Colon (tissue), 2 donors: ENCODE data around the gene SLC37A1.

Experiments used
- FAIRE-seq: peaks from 2 replicates; lab custom pipeline; 2012; peaks lifted over from hg19 to GRCh38; lab: Jason Lieb, UNC
- donor health status: control.
- donor health status: control.

The SLC37A1 gene

GRCh38 chr21:42527489-42528158, 14.0 kb downstream of the SLC37A1 start:
- no peak for FAIRE-seq

DNA sequence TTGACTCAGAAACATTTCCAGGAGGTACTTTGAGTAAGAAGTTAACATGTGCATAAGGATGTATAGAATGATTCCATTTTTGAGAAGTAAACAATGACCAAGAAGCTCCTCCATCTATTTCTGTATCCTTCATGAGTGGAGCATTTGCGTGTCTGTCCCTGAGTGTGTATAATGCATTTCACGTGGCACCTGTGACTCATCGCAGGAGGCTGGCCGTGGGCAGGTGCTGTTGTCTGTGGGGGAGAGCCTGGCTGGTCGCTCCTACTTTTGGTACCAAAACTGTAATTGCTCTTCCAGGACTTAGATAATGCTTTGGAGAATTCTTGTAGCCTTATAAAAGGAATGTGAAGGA, 16.5 kb downstream of the SLC37A1 start:
- no peak for FAIRE-seq

DNA sequence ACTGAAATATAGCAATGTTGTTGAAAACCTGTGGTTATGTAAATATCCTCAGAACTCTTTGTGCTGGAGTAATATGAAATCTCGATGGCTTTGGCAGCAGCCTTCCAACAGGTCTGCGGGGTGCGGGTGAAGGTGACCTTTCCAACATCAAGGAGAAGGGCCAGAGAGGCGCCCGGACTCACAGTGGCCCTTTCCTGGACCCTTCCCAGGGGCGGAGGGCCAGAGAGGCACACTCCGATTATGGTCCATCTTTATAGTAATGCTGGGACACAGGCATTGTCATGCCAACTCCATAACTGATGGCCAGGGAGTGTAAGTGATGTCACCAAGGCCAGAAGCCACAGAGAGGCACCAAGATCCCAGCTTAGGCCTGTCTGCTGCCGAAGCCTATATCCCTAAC, 18.1 kb downstream of the SLC37A1 start:
- FAIRE-seq = no peak

DNA sequence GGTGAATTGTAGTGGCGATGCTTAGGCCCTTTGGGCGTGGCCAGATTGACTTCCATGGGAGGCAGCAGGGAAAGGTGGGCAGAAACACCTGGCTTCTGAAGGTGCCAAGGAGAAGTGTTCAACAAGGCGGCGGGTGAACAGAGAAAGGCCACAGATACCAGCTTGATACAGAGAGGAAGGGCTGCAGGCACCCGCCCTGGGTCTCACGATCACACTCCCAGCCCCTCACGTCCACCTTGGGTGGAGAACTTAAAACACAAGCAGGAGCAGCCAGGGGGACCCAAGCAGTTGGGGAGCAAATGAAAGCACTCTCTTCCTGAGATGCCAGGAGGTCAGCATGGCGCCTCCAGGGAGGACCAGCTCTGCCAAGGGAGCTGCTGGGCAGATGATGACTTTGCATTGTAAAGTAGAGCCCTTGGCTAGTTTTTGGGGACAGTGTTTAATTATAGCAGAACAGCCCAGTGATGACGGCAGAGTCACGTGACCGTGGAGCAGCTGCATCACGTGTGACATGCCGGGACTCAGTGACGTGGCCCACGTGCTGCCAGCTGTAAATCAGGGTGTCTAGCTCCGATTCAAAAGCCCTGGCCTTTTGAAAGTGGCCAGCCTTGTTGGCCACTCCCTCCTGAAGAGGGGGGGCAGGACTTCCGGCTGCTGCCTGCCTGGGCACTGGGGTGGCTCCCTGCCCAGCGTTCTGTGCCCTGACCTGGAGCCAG, 19.0 kb downstream of the SLC37A1 start:
- FAIRE-seq = no peak

- no peak for FAIRE-seq
Observed at GRCh38 chr21:42533306-42533962, 19.8 kb downstream of the SLC37A1 start.

- no peak for FAIRE-seq
Observed at GRCh38 chr21:42533963-42534355, 20.3 kb downstream of the SLC37A1 start.

DNA sequence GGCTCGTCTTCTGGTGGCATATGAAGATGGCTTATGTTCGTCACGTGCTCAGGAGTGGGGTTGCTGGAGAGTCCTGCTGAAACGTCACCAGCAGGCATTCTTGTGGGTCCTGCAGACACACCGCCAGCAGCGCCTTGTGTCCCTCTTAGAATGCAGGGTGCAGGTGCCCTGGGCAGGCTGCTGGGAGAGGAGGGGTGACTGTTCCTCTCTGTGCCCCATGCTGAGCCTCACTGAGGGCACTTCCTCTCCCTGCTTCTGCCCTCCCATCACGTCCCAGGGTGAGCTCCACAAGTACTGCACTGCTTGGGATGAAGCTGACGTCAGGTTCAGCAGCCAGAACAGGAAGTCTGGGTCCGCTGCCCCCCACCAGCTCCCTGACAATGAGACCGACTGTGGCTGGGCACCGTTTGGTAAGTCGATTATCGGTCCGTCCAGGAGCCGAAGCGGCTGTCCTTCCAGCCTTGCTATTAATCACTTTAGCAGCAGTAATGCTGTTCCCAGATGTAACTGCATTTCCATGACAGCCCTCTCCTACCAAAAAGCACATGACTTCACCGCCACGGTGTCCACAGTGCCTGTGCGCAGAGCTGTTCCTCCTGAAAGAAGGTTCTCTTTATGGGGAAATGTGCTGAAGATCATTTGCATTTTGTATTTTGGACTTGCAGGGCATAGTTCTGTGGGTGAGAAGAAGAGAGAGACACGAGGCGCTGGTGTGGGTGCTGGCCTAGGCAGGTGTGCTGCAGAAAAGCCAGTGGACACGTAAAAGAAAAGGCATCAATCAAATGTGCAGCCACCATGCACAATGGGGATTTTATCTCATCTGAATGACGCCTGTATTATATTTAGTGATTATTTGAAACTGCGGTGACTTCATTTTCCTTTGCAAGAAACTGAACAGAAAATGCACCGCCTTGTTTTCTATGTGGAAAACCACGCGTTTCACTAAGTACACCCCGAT, 21.0 kb downstream of the SLC37A1 start:
- no peak for FAIRE-seq

- no peak for FAIRE-seq
Observed at GRCh38 chr21:42535602-42536171, 22.0 kb downstream of the SLC37A1 start.

DNA sequence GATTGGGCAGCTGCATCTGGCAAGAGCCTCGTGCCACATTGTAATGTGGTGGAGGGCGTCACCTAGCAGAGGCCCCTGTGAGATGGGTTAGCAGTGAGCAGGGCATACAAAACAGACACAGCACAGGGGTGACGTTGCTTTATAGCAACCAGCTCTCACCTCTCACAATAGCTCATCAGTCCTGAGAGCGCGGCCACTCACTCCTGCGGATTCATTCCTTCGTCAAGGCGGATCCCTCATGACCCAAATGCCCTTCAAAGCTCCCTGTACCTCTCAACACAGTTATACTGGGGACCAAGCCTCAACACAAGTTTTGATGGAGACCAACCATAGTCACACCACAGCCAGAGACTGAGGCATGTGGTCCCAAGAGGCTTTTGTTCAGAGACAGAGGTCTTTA, 22.9 kb downstream of the SLC37A1 start:
- FAIRE-seq = no peak

GRCh38 chr21:42537106-42537742, 23.6 kb downstream of the SLC37A1 start:
- no peak for FAIRE-seq

- no peak for FAIRE-seq
Observed at GRCh38 chr21:42538479-42539275, 25.0 kb downstream of the SLC37A1 start.

DNA sequence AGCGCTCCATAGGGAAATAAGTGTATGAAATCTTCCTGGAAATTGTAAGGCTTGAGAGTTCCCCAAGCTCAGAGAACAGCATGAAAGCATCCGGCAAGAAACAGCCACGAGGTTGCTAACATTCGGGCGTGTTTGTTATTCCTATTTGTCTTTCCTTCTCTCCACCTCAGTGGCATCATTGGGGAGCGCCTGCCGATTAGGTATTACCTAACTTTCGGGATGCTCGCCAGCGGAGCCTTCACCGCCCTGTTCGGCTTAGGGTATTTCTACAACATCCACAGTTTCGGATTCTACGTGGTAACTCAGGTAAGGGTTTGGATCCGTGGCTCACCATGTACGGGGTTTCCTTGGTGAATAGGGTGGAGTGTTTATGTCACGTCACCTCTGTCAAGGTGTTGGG, 25.7 kb downstream of the SLC37A1 start:
- no peak for FAIRE-seq

GRCh38 chr21:42539931-42540343, 26.3 kb downstream of the SLC37A1 start:
- FAIRE-seq = no peak

DNA sequence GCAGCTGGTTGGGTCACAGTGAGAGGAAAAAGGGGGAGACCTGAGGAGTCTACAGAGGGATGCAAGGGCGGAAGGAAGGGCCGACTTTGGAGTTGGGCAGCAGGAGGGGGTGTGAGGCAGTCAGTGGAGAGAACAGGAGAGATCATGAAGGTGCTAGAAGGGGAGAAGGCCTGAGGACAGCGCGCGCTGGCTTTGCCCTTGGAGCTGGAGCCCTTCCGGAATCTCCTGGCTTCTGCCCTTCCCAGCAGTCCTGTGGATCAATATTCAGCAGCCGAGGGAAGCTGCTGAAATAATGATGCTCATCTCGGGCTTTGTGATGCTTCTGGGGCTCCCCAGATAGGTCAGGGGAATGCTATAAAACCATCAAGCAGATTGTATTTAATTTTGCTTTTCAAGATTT, 26.7 kb downstream of the SLC37A1 start:
- FAIRE-seq = no peak

- FAIRE-seq = no peak
Observed at GRCh38 chr21:42541174-42541573, 27.5 kb downstream of the SLC37A1 start.

- FAIRE-seq = no peak
Observed at GRCh38 chr21:42541618-42542017, 28.0 kb downstream of the SLC37A1 start.

DNA sequence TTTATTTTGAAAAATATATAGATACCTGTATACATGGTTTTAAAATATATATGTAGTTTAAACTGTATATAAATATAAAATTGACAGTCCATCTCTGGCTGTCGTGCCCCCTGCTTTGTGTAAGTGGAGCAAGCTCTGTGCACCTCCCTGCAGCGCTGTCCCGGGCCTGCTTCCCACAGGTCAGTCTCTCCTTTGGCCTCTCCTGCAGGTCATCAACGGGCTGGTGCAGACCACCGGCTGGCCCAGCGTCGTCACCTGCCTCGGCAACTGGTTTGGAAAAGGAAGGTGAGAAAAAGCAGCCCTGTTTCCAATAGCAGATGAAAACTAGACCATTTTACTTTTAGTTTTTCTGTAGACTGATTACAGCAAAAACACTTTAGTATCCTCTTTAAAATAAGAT, 28.5 kb downstream of the SLC37A1 start:
- no peak for FAIRE-seq

GRCh38 chr21:42542596-42542995, 28.9 kb downstream of the SLC37A1 start:
- no peak for FAIRE-seq

GRCh38 chr21:42543106-42543847, 29.6 kb downstream of the SLC37A1 start:
- no peak for FAIRE-seq

GRCh38 chr21:42544544-42544943, 30.9 kb downstream of the SLC37A1 start:
- FAIRE-seq = no peak
